DOHH2 (cell line): Measurements from ENCODE around the gene KCTD17.

ENCODE experiments used
- H3F3A ChIP-seq: fragments of 200-600 bp; sonication (generic), shearing (Covaris generic); 2 replicates; pipeline ENCODE4 v1.6.0; 2016; ENCODE audit warnings: antibody characterized with exemption, mild to moderate bottlenecking; ENCODE audit not compliant: control insufficient read depth, insufficient read depth
- H3K27ac ChIP-seq: fragments of 200-600 bp; sonication (generic); 2 replicates; pipeline ENCODE4 v1.5.1; 2014; ENCODE audit warnings: low read depth, mild to moderate bottlenecking, low read length, moderate library complexity
- H3K27me3 ChIP-seq: fragments of 200-600 bp; sonication (generic); 2 replicates; pipeline ENCODE4 v1.6.1; 2014; ENCODE audit warnings: mild to moderate bottlenecking, low read length, mixed read lengths; ENCODE audit not compliant: control insufficient read depth
- H3K36me3 ChIP-seq: fragments of 200-600 bp; sonication (generic); 2 replicates; pipeline ENCODE4 v1.6.1; 2014; ENCODE audit warnings: mild to moderate bottlenecking, low read length, moderate library complexity, mixed read lengths; ENCODE audit not compliant: control insufficient read depth
- H3K4me1 ChIP-seq: fragments of 200-600 bp; sonication (generic); 2 replicates; pipeline ENCODE4 v1.6.1; 2014; ENCODE audit warnings: mild to moderate bottlenecking, low read length, mixed read lengths; ENCODE audit not compliant: control insufficient read depth
- H3K4me2 ChIP-seq: fragments of 200-600 bp; sonication (generic); 2 replicates; pipeline ENCODE4 v1.6.0; 2014; ENCODE audit warnings: mild to moderate bottlenecking, low read length, moderate library complexity
- H3K4me3 ChIP-seq: fragments of 200-600 bp; sonication (generic); 2 replicates; pipeline ENCODE4 v1.5.1; 2014; ENCODE audit warnings: mild to moderate bottlenecking, low read length, mixed read lengths
- H3K79me2 ChIP-seq: fragments of 200-600 bp; sonication (generic); 2 replicates; pipeline ENCODE4 v1.6.1; 2014; ENCODE audit warnings: mild to moderate bottlenecking, low read length, mixed read lengths; ENCODE audit not compliant: control insufficient read depth
- H3K9me2 ChIP-seq: fragments of 200-600 bp; sonication (generic); replicated peaks from 2 replicates; pipeline ENCODE4 v1.6.1; 2014; ENCODE audit warnings: mild to moderate bottlenecking, low read length, mixed read lengths; ENCODE audit not compliant: control insufficient read depth
- H3K9me3 ChIP-seq: fragments of 200-600 bp; sonication (generic); 2 replicates; pipeline ENCODE4 v1.6.1; 2014; ENCODE audit warnings: antibody characterized with exemption, low read length, mixed read lengths; ENCODE audit not compliant: control insufficient read depth, insufficient read depth
- H4K20me1 ChIP-seq: fragments of 200-600 bp; sonication (generic); 2 replicates; pipeline ENCODE4 v1.6.0; 2014; ENCODE audit warnings: low read depth, mild to moderate bottlenecking, antibody characterized with exemption, low read length, moderate library complexity; ENCODE audit not compliant: control insufficient read depth, insufficient read depth
- CTCF ChIP-seq: fragments of 200-600 bp; sonication (generic); IDR thresholded peaks from one replicate; pipeline ENCODE4 v1.5.1; 2014; ENCODE audit warnings: antibody characterized with exemption, mild to moderate bottlenecking, low read depth, low read length; ENCODE audit not compliant: poor library complexity, severe bottlenecking
- EZH2phosphoT487 ChIP-seq: fragments of 200-600 bp; sonication (generic); IDR thresholded peaks from 2 replicates; pipeline ENCODE4 v1.6.1; 2017; ENCODE audit warnings: borderline replicate concordance, mild to moderate bottlenecking, antibody characterized with exemption, low read length, moderate library complexity, mixed read lengths

KCTD17 gene

GRCh38 chr22:37094239-37094638, 42.7 kb downstream of the KCTD17 start:
- Histone ChIP-seq H3K9me3 (no peaks in the 10 kb centered on the region), H3K36me3 (no peaks in the 10 kb centered on the region), H3K4me2 (no peak overlapping the region), H3K4me3 (no peak overlapping the region), H3K79me2 (no peaks in the 10 kb centered on the region), H3K9me2 (no peaks in the 10 kb centered on the region), H3F3A (no peaks in the 10 kb centered on the region), H3K27me3 (peaks cover 16% of the 10 kb centered on the region), H3K27ac (no peak overlapping the region), H3K4me1 (no peaks in the 10 kb centered on the region), H4K20me1 (no peaks in the 10 kb centered on the region)
- no peak for TF ChIP-seq EZH2phosphoT487
- TF ChIP-seq CTCF: no peak

- no peaks in the 10 kb centered on the region for H3K9me2 ChIP-seq
- H3K4me1 ChIP-seq: no peaks in the 10 kb centered on the region
- H3K27me3 ChIP-seq: peaks cover 16% of the 10 kb centered on the region
- no peaks in the 10 kb centered on the region for H4K20me1 ChIP-seq
- H3K79me2 ChIP-seq: no peaks in the 10 kb centered on the region
- TF ChIP-seq CTCF (no peak), EZH2phosphoT487 (no peak)
- H3K4me2 ChIP-seq: no peak overlapping the region
- no peaks in the 10 kb centered on the region for H3K36me3 ChIP-seq
- no peak overlapping the region for H3K27ac ChIP-seq
- no peaks in the 10 kb centered on the region for H3K9me3 ChIP-seq
- no peak overlapping the region for H3K4me3 ChIP-seq
- H3F3A ChIP-seq: no peaks in the 10 kb centered on the region
These were observed 43.6 kb downstream of the KCTD17 start for GRCh38 chr22:37095113-37095512.

- H3K9me2 ChIP-seq: no peaks in the 10 kb centered on the region
- no peak overlapping the region for H3K4me2 ChIP-seq
- H3K27ac ChIP-seq: no peak overlapping the region
- H4K20me1 ChIP-seq: no peaks in the 10 kb centered on the region
- peaks cover 31% of the 10 kb centered on the region for H3K27me3 ChIP-seq
- TF ChIP-seq EZH2phosphoT487 (no peak), CTCF (no peak)
- H3K9me3 ChIP-seq: no peaks in the 10 kb centered on the region
- H3K4me3 ChIP-seq: no peak overlapping the region
- no peaks in the 10 kb centered on the region for H3K4me1 ChIP-seq
- H3F3A ChIP-seq: no peaks in the 10 kb centered on the region
- H3K36me3 ChIP-seq: no peaks in the 10 kb centered on the region
- no peaks in the 10 kb centered on the region for H3K79me2 ChIP-seq
These were observed 45.8 kb downstream of the KCTD17 start for GRCh38 chr22:37097346-37097745.
